Femur (tissue), 1 donor: ENCODE results near the gene RNF103.
"Not testable (repeated sequence)": the region's sequence is repeated elsewhere in the genome, so short reads cannot be mapped to it uniquely, and the experiment has no call there.

ENCODE experiments used
- DNase-seq: peaks from one replicate; pipeline ENCODE4 v3.0.0-alpha.2; 2017

Gene RNF103, protein sequence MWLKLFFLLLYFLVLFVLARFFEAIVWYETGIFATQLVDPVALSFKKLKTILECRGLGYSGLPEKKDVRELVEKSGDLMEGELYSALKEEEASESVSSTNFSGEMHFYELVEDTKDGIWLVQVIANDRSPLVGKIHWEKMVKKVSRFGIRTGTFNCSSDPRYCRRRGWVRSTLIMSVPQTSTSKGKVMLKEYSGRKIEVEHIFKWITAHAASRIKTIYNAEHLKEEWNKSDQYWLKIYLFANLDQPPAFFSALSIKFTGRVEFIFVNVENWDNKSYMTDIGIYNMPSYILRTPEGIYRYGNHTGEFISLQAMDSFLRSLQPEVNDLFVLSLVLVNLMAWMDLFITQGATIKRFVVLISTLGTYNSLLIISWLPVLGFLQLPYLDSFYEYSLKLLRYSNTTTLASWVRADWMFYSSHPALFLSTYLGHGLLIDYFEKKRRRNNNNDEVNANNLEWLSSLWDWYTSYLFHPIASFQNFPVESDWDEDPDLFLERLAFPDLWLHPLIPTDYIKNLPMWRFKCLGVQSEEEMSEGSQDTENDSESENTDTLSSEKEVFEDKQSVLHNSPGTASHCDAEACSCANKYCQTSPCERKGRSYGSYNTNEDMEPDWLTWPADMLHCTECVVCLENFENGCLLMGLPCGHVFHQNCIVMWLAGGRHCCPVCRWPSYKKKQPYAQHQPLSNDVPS

DNA sequence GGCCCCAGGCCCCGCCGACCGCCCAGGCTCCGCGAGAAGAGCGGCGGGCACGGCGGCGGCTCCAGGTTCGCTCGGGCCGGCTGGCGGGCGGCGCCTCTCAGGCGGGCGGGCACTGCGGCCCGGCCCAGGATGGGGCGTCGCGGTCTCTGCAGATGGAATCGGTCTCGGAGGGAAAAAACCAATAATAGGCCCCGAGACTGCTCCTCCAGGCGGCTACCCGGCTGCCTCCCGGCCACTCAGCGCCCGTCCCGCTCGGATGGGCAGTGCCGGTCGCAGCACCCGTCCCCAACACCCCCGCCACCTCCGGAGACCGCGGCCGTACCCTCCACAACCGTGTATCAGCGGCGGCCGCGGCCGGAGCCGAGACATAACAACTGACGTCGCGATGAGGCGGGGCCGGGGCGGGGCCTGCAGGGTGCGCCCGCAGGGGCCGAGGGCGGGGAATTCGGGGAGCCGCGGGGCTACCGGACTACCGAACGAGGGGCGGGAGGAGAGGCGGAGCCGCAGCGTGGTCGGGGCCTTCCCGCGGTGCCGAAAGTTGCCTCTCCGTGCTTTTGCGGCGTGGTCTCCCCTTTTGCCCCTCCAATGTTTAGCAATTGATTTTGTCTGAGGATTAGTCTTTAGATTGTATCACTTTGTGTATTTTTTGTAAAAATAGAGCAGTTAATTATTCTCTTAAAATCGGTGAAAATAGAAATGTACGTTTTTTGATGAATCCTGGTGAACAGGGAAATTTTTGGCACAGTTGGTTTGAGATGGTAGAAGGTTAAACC is at the start of gene RNF103:
Gene RNF103, minus strand, starts transcription at position 372 of the 773 bp plus-strand sequence. CDS start 979 bp downstream, outside the sequence.
- peak; percentile 97 for DNase-seq

DNA sequence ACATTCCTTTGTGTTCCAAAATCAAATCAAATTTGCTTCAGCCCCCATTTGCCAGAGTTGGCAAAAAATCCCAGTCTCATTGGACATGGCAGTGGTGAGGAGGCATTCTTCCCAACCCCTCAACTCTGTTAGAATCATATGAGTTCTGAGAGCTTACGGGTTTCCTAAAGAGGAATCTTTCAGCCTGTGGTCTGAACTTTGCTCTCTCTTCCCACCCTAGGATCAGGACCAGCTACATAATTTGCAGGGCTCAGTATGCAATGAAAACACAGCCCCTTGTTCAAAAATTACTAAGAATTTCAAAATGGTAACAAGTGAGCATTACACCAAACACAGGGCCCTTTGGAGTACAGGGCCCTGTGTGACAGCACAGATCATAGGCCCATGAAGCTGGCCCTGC is 49.3 kb upstream of the RNF103 start:
- DNase-seq, result no peak

DNA sequence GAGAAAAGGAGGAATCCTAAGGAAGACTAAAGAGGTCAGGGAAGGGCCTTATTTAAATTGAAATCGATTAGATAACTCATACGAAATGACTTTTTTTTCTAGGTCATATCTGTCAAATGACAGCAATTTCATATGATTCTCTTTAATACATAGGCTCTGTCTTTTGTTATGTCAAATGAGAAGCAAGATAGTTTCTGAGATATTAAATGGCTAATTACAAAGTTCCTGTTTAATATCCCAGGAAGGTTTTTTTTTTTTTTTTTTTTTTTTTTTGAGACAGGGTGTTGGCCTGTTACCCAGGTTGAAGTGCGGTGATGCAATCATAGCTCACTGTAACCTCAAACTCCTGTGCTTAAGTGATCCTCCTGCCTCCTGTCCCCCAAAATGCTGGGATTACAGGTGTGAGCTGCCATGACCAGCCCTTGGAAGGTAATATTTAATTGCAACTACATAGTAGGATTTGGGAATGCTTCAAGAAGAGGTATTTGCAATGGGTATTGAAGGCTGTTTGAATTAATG is 48.4 kb upstream of the RNF103 start:
- no peak for DNase-seq

DNA sequence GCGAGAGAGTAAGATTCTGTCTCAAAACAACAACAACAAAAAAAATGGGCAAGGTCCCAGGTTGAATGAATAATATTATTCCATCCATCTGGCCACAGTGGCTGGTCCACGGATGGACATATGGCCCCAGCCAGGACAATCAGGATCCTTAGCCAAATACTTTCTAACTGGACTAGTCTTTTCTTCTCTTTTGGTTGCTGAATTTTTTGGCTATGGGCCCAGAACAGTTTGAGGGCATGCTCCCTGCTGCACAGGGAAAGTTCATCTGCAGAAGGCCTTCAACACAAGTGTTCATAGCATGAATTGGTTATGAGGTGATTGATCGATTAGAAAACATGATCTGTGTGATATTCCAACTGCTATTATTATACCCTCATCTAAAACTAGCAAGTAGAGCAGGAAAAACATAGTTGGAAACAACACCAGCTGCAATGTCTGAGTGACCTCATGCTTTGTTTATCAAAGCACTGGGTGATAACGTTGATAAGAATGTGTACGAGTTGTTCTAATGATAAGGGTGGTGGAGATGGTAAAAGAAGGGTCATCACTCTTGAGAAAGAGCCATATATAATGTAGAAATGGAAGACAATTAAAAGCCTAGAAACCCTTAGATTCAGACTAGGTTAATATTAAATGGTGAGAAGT is 47.8 kb upstream of the RNF103 start:
- DNase-seq, result no peak

DNA sequence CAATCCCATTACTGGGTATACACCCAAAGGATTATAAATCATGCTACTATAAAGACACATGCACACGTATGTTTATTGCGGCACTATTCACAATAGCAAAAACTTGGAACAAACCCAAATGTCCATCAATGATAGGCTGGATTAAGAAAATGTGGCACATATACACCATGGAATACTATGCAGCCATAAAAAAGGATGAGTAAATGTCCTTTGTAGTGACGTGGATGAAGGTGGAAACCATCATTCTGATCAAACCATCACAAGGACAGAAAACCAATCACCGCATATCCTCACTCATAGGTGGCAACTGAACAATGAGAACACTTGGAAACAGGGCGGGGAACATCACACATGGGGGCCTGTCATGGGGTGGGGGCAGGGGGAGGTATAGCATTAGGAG is 45.7 kb upstream of the RNF103 start:
- not testable (repeated sequence) for DNase-seq

DNA sequence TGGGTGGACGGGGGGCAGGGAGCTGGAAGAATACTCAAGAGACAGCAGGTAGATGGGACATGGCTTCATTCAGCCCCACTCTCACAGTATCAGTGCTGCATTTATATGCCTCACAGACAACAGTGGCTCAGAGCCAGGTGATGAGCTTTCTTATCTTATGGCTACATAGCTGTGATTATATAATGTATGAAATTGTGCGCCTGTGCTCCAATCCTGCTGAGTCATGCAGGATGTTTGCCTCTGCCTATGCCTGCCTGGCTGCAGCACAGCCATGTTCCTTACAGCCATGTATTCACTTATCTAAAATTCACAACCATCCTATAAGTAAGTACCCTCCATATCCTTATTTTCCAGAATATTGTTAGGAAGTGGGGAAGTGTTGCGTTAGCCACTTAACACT is 37.7 kb upstream of the RNF103 start:
- no peak for DNase-seq

DNA sequence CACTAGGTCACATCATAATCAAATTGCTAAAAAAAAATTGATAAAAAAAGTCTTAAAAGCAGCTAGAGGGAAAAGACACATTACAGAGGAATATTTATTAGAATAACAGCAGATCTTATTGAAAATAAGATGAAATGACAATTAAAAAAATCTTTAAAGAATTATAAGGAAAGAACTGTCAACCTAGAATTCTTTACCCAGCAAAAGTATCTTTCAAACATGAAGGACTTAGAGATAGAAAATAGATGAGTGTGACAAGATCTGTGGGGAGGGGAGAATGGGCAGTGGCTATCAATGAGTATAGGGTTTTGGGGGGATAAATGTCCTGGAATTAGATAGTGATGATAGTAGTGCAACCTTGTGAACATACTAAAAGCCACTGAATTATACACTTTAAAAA is 26.5 kb upstream of the RNF103 start:
- DNase-seq, result no peak

DNA sequence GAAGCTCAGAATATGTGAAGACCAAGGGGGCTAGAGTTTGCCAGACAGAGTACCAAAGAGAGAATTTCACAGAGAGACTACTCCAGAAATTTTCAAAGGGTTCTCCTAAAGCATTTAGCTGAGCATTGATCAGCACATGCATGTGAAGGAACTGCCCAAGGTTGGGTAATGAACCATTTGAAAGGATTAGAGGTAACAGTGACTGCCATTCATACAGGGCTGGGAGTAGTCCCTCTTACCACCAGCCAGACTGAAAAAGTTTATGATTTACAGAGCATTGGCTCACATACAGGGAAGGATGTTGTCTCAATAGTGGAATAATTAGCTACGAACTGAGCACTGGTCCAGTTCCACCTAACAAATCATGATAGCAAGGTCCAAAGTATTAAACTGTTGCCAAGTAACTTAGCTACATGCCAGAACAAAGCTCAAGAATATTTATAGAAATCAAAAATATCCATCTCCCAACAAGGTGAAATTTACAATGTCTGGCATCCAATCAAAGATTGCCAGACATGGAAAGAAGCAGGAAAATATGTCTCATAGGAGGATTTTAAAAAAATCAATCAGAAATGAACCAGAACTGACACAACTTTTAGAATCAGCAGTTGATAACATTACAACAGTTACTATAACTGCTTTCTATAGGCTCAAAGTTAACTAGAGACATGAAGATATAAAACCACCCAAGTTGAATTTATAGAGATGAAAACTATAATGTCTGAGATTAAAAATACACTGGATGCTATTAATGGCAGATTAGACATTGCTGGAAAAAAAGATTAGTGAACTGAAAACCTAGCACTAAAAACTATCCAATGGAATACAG is 25.7 kb upstream of the RNF103 start:
- no peak for DNase-seq

DNA sequence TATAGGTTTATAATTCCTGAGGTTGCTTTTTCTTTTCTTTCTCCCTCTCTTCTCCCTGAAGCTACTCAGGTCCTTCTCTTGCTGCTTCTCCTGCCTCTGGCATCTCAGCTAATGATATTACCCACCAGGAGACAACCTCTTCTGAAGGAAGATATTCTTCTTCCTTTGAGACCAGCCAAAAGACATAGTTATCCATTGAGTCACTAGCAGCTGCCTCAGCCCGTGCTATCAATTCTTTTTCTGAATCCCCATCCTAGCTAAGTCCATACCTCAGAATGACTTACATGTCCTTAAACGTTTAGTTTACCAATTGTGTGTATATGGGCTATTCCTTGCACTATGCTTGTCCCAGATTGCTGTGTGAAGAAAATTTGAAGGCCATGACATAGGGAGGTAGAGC is 25.0 kb upstream of the RNF103 start:
- no peak for DNase-seq

DNA sequence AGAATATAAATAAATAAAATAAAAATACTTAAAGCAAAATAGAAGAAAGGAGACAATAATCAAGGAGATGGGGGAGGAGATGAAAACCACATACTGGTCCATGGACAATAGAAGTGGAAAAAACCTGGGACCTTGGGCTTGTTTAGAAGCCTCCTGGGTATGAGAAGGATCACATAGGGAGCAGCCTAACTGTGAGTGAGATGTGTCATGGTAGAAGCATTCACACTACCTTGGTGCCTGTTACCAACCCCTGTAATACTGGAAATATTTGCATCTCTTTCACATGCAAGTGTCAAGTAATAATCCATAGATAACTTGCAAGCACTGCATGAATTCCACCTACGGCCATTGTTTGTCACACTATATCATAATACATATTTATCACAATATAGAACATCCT is 23.2 kb upstream of the RNF103 start:
- no peak for DNase-seq

DNA sequence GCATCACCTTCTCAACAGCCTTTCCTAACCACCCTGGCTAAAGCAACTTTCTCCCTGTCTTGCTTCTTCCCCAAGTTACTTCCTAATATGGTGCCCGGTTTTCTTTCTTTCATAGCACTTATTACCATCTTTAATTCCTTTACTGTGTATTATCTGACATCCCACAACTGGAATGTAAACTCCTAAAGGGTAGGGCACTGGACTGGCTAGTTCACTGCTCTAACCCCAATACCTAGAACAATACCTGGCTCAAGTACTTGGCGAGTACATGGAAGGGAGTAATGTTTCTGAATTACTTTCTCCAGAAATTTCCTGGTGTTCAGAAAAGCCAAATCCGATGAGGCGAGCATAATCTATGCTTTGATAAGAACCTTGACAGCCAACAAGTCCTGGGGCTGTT is 22.7 kb upstream of the RNF103 start:
- DNase-seq, result no peak

DNA sequence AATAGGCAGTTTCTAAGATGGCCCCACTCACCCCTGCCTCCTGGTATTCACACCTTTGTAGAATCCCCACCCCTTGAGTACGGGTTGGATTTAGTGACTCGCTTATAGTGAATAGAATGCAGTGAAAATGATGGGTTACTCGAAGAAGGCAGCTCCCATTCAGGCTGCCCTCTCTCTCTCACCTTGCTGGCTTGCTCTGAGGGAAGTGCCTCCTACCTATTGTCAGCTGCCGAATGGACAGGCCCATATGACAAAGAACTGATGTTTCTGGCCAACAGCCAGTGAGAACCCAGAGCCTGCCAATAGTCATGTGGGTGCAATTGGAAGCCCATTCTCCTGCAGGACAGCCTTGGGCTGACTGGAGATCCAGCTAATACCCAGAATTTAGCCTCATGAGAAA is 22.1 kb upstream of the RNF103 start:
- DNase-seq, result no peak

DNA sequence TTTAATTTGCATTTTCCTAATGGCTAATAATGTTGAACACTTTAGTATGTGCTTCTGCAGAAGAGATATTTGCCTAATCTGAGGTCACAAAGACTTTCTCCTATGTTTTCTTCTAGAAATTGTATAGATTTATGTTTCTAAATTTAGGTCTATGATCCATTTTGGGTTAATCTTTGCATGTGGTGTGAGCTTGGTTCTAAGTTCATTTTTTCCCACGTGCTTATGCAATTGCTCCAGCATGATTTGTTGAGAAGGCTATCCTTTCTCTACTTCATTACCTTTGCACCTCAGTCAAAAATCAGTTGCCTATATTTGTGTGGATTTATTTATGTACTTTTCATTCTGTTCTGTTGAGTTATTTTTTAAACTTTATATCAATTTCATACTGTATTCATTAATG is 15.0 kb upstream of the RNF103 start:
- no peak for DNase-seq

DNA sequence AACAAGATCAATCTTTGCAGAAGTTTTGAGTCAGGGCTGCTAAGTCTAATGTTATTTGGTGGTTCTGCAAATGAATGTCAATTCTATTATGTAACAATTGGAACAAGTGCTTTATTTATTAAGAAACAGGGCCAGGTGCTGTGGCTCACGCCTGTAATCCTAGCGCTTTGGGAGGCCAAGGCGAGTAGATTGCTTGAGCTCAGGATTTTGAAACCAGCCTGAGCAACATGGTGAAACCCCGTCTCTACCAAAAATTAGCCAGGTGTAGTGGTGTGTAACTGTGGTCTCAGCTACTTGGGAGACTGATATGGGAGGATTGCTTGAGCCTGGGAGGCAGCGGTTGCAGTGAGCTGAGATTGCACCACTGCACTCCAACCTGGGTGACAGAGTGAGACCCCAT is 13.2 kb upstream of the RNF103 start:
- no peak for DNase-seq

DNA sequence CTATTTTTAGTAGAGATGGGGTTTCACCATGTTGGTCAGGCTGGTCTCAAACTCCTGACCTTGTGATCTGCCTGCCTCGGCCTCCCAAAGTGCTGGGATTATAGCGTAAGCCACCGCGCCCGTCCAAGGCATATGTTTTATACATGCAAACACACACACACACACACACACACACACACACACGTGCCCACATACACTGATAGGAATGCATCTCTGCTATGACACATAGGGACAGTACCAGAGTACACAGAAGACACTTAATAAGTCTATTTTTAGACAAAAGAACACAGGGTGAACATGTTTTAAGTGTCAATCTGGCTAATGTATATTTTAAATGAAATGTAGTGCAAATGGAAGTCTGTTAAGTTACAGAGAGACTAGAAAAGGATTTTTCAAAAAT is 10.7 kb upstream of the RNF103 start:
- no peak for DNase-seq

DNA sequence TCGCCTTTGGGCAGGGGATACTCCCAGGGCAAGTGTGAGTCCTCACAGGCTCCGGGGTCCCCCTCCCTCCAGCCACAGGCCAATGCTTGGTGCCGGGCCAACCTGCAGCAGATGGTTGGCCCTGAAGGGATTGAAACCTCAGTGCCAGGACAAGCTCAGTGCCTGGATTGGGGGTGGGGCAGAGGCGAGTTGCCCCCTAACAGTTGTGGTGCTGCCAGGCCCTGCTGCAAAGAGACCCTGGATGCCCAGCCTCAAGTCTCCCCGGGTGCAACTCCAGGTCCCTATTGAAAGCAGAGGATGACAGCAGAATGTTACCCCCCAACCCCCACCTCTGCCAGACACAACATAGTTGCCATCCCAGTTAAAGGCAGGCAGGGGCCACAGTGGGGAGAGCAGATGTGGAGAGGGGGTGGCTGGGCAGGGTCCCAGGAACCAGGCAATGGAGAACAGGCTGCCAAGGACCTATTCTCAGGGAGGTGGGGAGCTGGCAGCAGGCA is 9.5 kb upstream of the RNF103 start:
- DNase-seq, result peak; percentile 51

DNA sequence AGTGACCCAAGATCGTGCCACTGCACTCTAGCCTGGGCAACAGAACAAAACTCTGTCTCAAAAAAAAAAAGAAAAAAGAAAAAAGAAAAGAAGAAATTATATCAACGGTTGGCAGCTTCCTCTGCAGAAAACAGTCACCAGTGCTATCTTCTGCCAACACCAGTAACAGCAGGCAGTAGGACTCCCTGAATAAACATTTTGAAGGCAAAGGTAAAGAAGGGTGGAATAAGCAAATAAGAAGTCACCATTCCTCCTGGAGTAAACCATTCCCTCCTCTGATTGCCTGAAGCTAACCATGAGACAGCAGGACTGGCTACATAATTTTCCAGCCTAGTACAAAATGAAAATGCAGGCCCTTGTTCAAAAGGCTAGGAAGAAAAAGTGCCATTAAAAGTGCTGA is 9.0 kb upstream of the RNF103 start:
- no peak for DNase-seq

DNA sequence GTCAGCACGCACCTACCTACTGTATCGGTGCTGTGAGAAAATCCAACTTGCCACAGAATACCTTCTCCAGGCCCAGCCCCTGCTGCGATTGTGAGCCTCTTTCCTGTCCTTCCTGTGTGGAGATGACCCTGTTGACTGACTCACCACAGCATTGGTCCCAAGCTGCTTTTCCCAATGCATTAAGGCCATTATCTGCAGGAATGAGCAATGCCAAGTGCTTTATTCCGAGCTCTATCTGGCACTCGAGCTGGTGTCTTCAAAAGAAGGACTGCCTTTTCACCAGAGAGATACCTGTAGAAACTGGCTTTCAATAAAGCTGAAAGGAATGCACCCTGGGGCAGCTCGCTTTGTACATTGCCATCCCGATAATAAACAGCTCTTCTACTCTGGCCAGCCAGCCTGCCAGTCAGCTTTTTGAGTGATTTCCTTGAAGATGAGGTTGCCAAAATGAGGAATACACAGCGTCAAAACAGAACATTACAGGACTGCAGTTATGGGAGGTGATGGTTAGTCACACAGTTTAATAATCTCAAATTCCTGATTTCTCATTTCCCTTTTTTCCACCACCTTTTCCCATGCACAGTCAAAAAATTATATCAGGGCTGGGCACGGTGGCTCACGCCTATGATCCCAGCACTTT is 8.3 kb upstream of the RNF103 start:
- DNase-seq, result no peak

DNA sequence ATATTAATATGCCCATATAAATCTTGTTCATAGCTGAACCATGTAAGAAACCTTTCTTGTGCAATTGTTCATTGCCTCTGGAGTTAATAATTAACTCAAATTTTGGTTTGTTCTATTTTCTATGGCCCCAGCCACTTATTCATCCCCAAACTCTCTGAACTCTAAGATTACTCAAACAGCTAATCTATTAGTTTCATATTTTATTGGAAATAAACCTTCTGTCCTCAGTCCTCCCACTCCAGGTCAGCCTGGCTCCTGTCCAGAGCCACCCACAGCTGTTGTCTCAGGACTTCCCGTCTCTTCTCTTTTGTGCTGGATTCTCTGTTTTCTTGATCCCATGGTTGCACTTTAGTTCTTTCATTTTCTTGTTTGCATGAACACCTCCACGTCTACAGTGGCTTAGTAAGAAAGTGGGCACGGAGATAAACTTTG is 4.4 kb upstream of the RNF103 start:
- no peak for DNase-seq

DNA sequence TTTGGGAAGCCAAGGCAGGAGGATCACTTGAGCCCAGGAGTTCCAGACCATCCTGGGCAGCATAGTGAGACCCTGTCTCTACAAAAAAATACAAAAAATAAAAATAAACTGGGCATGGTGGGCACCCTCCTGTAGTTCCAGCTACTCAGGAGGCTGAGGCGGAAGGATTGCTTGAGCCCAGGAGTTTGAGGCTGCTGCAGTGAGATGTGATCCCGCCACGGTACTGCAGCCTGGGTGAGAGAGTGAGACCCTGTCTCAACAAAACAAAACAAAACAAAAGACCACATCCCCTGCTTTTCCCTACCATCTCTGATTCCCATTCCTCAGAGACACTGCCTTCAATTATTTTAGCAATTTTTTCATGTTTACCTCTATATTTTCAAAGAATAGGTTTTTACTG is 3.9 kb upstream of the RNF103 start:
- no peak for DNase-seq

DNA sequence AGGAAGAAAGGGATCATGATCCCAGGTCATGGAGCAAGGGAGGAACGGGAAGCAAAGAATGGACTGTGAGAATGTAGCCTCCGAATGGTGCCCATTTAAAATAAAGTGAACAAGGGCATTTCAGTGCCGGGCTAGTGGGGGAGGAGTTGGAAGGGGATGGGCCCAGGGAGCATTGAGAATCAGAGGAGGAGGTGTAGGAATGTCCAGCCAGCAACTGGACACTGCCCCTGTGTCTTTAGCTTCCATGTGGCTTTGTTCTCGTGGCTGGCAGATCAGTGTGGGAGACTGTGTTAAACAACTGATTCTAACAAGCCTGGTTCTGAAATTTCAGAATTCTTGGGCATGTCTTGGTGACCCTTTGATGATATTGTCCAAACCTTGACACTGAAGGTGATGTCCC is 1.4 kb upstream of the RNF103 start:
- DNase-seq, result peak; percentile 19

DNA sequence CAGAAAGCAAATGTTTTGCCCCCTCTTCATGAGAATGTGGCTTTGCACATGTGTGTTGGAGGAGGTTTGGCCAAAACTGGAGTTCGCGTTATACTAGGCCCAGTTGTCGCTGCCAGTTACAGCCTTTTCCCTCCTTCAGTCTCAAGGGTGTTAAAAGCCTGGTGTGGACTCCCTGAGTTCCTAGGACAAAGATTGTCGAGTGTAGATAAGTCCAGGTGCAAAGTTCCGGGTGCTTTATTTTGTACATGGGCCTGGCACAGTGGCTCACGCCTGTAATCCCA is 542 bp upstream of the RNF103 start:
- DNase-seq, result peak; percentile 45
